ENCODE data around the gene PAK1.

The PAK1 gene

GRCh38 chr11:77438487-77438886 lies 35.4 kb downstream of the PAK1 start:
- H3K4me1 Mint-ChIP-seq (ENCODE audit: low read depth) = peaks cover 4% of the 10 kb centered on the region
- H3K27ac Mint-ChIP-seq = no peak overlapping the region
- no peaks in the 10 kb centered on the region for H3K9me3 Mint-ChIP-seq
- DNase-seq (ENCODE audit: low spot score) = no peak
- no peaks in the 10 kb centered on the region for H3K36me3 Mint-ChIP-seq (ENCODE audit: low read depth)
- H3K27me3 Mint-ChIP-seq (ENCODE audit: low read depth) = peaks cover 4% of the 10 kb centered on the region
- no peak overlapping the region for H3K4me3 Mint-ChIP-seq

- Mint-ChIP-seq H3K4me3 (no peak overlapping the region), H3K27ac (no peak overlapping the region), H3K27me3 (ENCODE audit: low read depth) (peaks cover 7% of the 10 kb centered on the region), H3K9me3 (no peaks in the 10 kb centered on the region), H3K36me3 (ENCODE audit: low read depth) (no peaks in the 10 kb centered on the region), H3K4me1 (ENCODE audit: low read depth) (peaks cover 3% of the 10 kb centered on the region)
- DNase-seq (ENCODE audit: low spot score) = no peak
Observed at GRCh38 chr11:77436969-77437368, 36.9 kb downstream of the PAK1 start.

GRCh38 chr11:77436506-77436905 lies 37.4 kb downstream of the PAK1 start:
- H3K4me3 Mint-ChIP-seq = no peak overlapping the region
- H3K4me1 Mint-ChIP-seq (ENCODE audit: low read depth) = peaks cover 5% of the 10 kb centered on the region
- H3K27ac Mint-ChIP-seq = no peak overlapping the region
- H3K36me3 Mint-ChIP-seq (ENCODE audit: low read depth) = no peaks in the 10 kb centered on the region
- H3K27me3 Mint-ChIP-seq (ENCODE audit: low read depth) = peaks cover 7% of the 10 kb centered on the region
- DNase-seq (ENCODE audit: low spot score) = no peak
- H3K9me3 Mint-ChIP-seq = no peaks in the 10 kb centered on the region

GRCh38 chr11:77435972-77436371 lies 37.9 kb downstream of the PAK1 start:
- peaks cover 10% of the 10 kb centered on the region for H3K4me1 Mint-ChIP-seq (ENCODE audit: low read depth)
- H3K27ac Mint-ChIP-seq = no peak overlapping the region
- H3K27me3 Mint-ChIP-seq (ENCODE audit: low read depth) = peaks cover 7% of the 10 kb centered on the region
- H3K36me3 Mint-ChIP-seq (ENCODE audit: low read depth) = no peaks in the 10 kb centered on the region
- no peak for DNase-seq (ENCODE audit: low spot score)
- no peaks in the 10 kb centered on the region for H3K9me3 Mint-ChIP-seq
- H3K4me3 Mint-ChIP-seq = no peak overlapping the region

- Mint-ChIP-seq H3K4me3 (no peak overlapping the region), H3K9me3 (no peaks in the 10 kb centered on the region), H3K36me3 (ENCODE audit: low read depth) (no peaks in the 10 kb centered on the region), H3K4me1 (ENCODE audit: low read depth) (peaks cover 16% of the 10 kb centered on the region), H3K27ac (no peak overlapping the region), H3K27me3 (ENCODE audit: low read depth) (peaks cover 7% of the 10 kb centered on the region)
- no peak for DNase-seq (ENCODE audit: low spot score)
Observed at GRCh38 chr11:77431813-77432212, 42.1 kb downstream of the PAK1 start.

- no peaks in the 10 kb centered on the region for H3K9me3 Mint-ChIP-seq
- no peak overlapping the region for H3K4me3 Mint-ChIP-seq
- no peaks in the 10 kb centered on the region for H3K36me3 Mint-ChIP-seq (ENCODE audit: low read depth)
- H3K27me3 Mint-ChIP-seq (ENCODE audit: low read depth) = peaks cover 11% of the 10 kb centered on the region
- H3K4me1 Mint-ChIP-seq (ENCODE audit: low read depth) = peaks cover 16% of the 10 kb centered on the region
- H3K27ac Mint-ChIP-seq = no peak overlapping the region
- DNase-seq (ENCODE audit: low spot score) = no peak
Observed at GRCh38 chr11:77428598-77428997, 45.3 kb downstream of the PAK1 start.

GRCh38 chr11:77425346-77425745 lies 48.5 kb downstream of the PAK1 start:
- Mint-ChIP-seq H3K4me1 (ENCODE audit: low read depth) (peaks cover 5% of the 10 kb centered on the region), H3K36me3 (ENCODE audit: low read depth) (no peaks in the 10 kb centered on the region), H3K4me3 (no peak overlapping the region), H3K9me3 (no peaks in the 10 kb centered on the region), H3K27ac (no peak overlapping the region), H3K27me3 (ENCODE audit: low read depth) (peaks cover 8% of the 10 kb centered on the region)
- no peak for DNase-seq (ENCODE audit: low spot score)

- Mint-ChIP-seq H3K9me3 (no peaks in the 10 kb centered on the region), H3K36me3 (ENCODE audit: low read depth) (no peaks in the 10 kb centered on the region), H3K27ac (no peak overlapping the region), H3K4me1 (ENCODE audit: low read depth) (peaks cover 2% of the 10 kb centered on the region), H3K4me3 (no peak overlapping the region), H3K27me3 (ENCODE audit: low read depth) (peaks cover 8% of the 10 kb centered on the region)
- no peak for DNase-seq (ENCODE audit: low spot score)
Observed at GRCh38 chr11:77424644-77425043, 49.2 kb downstream of the PAK1 start.

GRCh38 chr11:77423624-77424023 lies 50.3 kb downstream of the PAK1 start:
- H3K9me3 Mint-ChIP-seq = no peaks in the 10 kb centered on the region
- no peaks in the 10 kb centered on the region for H3K36me3 Mint-ChIP-seq (ENCODE audit: low read depth)
- H3K27me3 Mint-ChIP-seq (ENCODE audit: low read depth) = peaks cover 8% of the 10 kb centered on the region
- DNase-seq (ENCODE audit: low spot score) = no peak
- H3K4me3 Mint-ChIP-seq = no peak overlapping the region
- peaks cover 2% of the 10 kb centered on the region for H3K4me1 Mint-ChIP-seq (ENCODE audit: low read depth)
- H3K27ac Mint-ChIP-seq = no peak overlapping the region

GRCh38 chr11:77422687-77423086 lies 51.2 kb downstream of the PAK1 start:
- H3K27me3 Mint-ChIP-seq (ENCODE audit: low read depth) = peaks cover 5% of the 10 kb centered on the region

GRCh38 chr11:77421041-77421723 lies 52.7 kb downstream of the PAK1 start:
- Mint-ChIP-seq H3K27me3 (ENCODE audit: low read depth) (peaks cover 2% of the 10 kb centered on the region), H3K9me3 (no peaks in the 10 kb centered on the region), H3K36me3 (ENCODE audit: low read depth) (no peaks in the 10 kb centered on the region), H3K4me1 (ENCODE audit: low read depth) (peaks cover 8% of the 10 kb centered on the region), H3K4me3 (no peak overlapping the region), H3K27ac (no peak overlapping the region)
- no peak for DNase-seq (ENCODE audit: low spot score)

More at GRCh38 chr11:77422687-77423086, 51.2 kb downstream of the PAK1 start:
- Mint-ChIP-seq H3K9me3 (no peaks in the 10 kb centered on the region), H3K36me3 (ENCODE audit: low read depth) (no peaks in the 10 kb centered on the region), H3K4me3 (no peak overlapping the region), H3K4me1 (ENCODE audit: low read depth) (peaks cover 8% of the 10 kb centered on the region), H3K27ac (no peak overlapping the region)
- DNase-seq (ENCODE audit: low spot score) = no peak

- Mint-ChIP-seq H3K9me3 (no peaks in the 10 kb centered on the region), H3K4me1 (ENCODE audit: low read depth) (peaks cover 8% of the 10 kb centered on the region), H3K4me3 (no peak overlapping the region), H3K27ac (no peak overlapping the region), H3K36me3 (ENCODE audit: low read depth) (no peaks in the 10 kb centered on the region), H3K27me3 (ENCODE audit: low read depth) (no peaks in the 10 kb centered on the region)
- no peak for DNase-seq (ENCODE audit: low spot score)
Observed at GRCh38 chr11:77418971-77419597, 54.8 kb downstream of the PAK1 start.

- H3K4me1 Mint-ChIP-seq (ENCODE audit: low read depth) = peaks cover 8% of the 10 kb centered on the region
- no peak overlapping the region for H3K27ac Mint-ChIP-seq
- H3K36me3 Mint-ChIP-seq (ENCODE audit: low read depth) = no peaks in the 10 kb centered on the region
- H3K9me3 Mint-ChIP-seq = no peaks in the 10 kb centered on the region
- DNase-seq (ENCODE audit: low spot score) = no peak
- H3K27me3 Mint-ChIP-seq (ENCODE audit: low read depth) = no peaks in the 10 kb centered on the region
- no peak overlapping the region for H3K4me3 Mint-ChIP-seq
Observed at GRCh38 chr11:77418155-77418970, 55.5 kb downstream of the PAK1 start.

- peaks cover 16% of the 10 kb centered on the region for H3K4me1 Mint-ChIP-seq (ENCODE audit: low read depth)
- no peaks in the 10 kb centered on the region for H3K9me3 Mint-ChIP-seq
- no peak overlapping the region for H3K27ac Mint-ChIP-seq
- DNase-seq (ENCODE audit: low spot score) = no peak
- no peaks in the 10 kb centered on the region for H3K27me3 Mint-ChIP-seq (ENCODE audit: low read depth)
- no peak overlapping the region for H3K4me3 Mint-ChIP-seq
- H3K36me3 Mint-ChIP-seq (ENCODE audit: low read depth) = no peaks in the 10 kb centered on the region
Observed at GRCh38 chr11:77416357-77416756, 57.5 kb downstream of the PAK1 start.
